Measurements from ENCODE around the gene NPTN. TPM values are rescaled to one million over a fixed set of nuclear protein-coding genes. Genes with fewer than 3 reads are reported as not detected.
A peak's percentile ranks its signal among the peaks of the same experiment; 100 is the strongest.

NPTN gene
- total and polyA plus RNA-seq, 9 of the 15 experiments (the other 6 are each of a cell fraction or from before 2014, with no cell fraction given): 9.6 to 48.5 (median 21.7) TPM

GRCh38 chr15:73677146-73677607, 44.0 kb upstream of the NPTN start (continued):
- TF ChIP-seq, protein P1, sequence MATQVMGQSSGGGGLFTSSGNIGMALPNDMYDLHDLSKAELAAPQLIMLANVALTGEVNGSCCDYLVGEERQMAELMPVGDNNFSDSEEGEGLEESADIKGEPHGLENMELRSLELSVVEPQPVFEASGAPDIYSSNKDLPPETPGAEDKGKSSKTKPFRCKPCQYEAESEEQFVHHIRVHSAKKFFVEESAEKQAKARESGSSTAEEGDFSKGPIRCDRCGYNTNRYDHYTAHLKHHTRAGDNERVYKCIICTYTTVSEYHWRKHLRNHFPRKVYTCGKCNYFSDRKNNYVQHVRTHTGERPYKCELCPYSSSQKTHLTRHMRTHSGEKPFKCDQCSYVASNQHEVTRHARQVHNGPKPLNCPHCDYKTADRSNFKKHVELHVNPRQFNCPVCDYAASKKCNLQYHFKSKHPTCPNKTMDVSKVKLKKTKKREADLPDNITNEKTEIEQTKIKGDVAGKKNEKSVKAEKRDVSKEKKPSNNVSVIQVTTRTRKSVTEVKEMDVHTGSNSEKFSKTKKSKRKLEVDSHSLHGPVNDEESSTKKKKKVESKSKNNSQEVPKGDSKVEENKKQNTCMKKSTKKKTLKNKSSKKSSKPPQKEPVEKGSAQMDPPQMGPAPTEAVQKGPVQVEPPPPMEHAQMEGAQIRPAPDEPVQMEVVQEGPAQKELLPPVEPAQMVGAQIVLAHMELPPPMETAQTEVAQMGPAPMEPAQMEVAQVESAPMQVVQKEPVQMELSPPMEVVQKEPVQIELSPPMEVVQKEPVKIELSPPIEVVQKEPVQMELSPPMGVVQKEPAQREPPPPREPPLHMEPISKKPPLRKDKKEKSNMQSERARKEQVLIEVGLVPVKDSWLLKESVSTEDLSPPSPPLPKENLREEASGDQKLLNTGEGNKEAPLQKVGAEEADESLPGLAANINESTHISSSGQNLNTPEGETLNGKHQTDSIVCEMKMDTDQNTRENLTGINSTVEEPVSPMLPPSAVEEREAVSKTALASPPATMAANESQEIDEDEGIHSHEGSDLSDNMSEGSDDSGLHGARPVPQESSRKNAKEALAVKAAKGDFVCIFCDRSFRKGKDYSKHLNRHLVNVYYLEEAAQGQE (IDR thresholded peaks at IDR 0.05; ENCODE audit: borderline replicate concordance): peak; percentile 55
- TF ChIP-seq, protein P1 (CRISPR knock-in tag; IDR thresholded peaks at IDR 0.05; ENCODE audit: low read depth): no peak
- TF ChIP-seq SNRNP70 (optimal IDR thresholded peaks at IDR 0.05; ENCODE audit: low read depth, low read length) (no peak), STAG1 (CRISPR knock-in tag; IDR thresholded peaks at IDR 0.05; ENCODE audit: borderline replicate concordance) (no peak), IRF1 (CRISPR knock-in tag; IDR thresholded peaks at IDR 0.05; ENCODE audit: borderline replicate concordance) (no peak), ZNF766 (CRISPR knock-in tag; conservative IDR thresholded peaks at IDR 0.05) (no peak), ZNF584 (CRISPR knock-in tag; IDR thresholded peaks at IDR 0.05; ENCODE audit: low read depth) (no peak), XRCC3 (IDR thresholded peaks at IDR 0.05) (no peak), ZNF212 (CRISPR knock-in tag; IDR thresholded peaks at IDR 0.05) (no peak), CREB3 (tag; conservative IDR thresholded peaks at IDR 0.05; ENCODE audit: low read depth) (no peak), NR2F6 (CRISPR knock-in tag; IDR thresholded peaks at IDR 0.05) (no peak), TFAM (CRISPR knock-in tag; conservative IDR thresholded peaks at IDR 0.05) (no peak), SAFB (IDR thresholded peaks at IDR 0.05; ENCODE audit: borderline replicate concordance, low read depth, low read length) (no peak), NFYB (IDR thresholded peaks at IDR 0.05; ENCODE audit: extremely low read depth, insufficient read length) (no peak), POLR2H (tag; IDR thresholded peaks at IDR 0.05; ENCODE audit: low read depth) (no peak), NONO (IDR thresholded peaks at IDR 0.05; ENCODE audit: low read depth in 2 of 2, low read length in 1 of 2) (no peak), FOSL1 (tag; conservative IDR thresholded peaks at IDR 0.05) (no peak), TAF1 (IDR thresholded peaks at IDR 0.05; ENCODE audit: control insufficient read depth, extremely low read depth, insufficient read depth, low read length, severe bottlenecking) (no peak), ZNF347 (CRISPR knock-in tag; IDR thresholded peaks at IDR 0.05; ENCODE audit: low read depth) (no peak)
- TF ChIP-seq, protein P2, sequence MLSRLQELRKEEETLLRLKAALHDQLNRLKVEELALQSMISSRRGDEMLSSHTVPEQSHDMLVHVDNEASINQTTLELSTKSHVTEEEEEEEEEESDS (CRISPR knock-in tag; IDR thresholded peaks at IDR 0.05): no peak
